NCI-H345 (cell line): ENCODE data around the gene CSAD.

Experiments
- DNase-seq: peaks from one replicate; lab custom pipeline; 2025; lab: John Stamatoyannopoulos, UW

CSAD gene, protein sequence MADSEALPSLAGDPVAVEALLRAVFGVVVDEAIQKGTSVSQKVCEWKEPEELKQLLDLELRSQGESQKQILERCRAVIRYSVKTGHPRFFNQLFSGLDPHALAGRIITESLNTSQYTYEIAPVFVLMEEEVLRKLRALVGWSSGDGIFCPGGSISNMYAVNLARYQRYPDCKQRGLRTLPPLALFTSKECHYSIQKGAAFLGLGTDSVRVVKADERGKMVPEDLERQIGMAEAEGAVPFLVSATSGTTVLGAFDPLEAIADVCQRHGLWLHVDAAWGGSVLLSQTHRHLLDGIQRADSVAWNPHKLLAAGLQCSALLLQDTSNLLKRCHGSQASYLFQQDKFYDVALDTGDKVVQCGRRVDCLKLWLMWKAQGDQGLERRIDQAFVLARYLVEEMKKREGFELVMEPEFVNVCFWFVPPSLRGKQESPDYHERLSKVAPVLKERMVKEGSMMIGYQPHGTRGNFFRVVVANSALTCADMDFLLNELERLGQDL

GRCh38 chr12:53180220-53180930 is at the start of gene CSAD, which contains the start of gene ZNF740:
Gene CSAD, minus strand, starts transcription at chr12:53180925. Its CDS starts 7,455 bp downstream, at chr12:53173470.
Gene ZNF740, plus strand, starts transcription at chr12:53180722. Its CDS starts 1,262 bp downstream, at chr12:53181984.
- peak; percentile 99 for DNase-seq

- peak; percentile 14 for DNase-seq
Measured at GRCh38 chr12:53230108-53230845, 49.6 kb upstream of the CSAD start.

GRCh38 chr12:53229454-53229853 is 48.7 kb upstream of the CSAD start:
- no peak for DNase-seq

DNA sequence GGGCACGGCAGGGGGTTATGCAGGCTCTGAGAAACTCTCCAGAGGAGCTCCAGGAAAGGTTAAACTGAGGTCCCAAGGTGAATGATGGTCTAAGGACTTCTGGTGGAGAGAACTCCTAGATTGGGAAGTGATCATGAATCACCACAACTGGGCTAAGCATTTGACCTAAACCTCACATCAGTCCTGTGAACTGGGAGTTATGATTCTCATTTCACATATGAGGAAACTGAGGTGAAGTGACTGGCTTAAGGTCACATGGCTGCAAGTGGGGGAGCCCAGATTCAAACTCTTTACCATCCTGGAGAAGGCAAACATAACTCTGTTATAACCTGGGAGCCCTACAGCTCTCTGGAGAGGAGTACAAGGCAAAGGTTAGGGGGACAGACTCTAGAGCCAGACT is 47.1 kb upstream of the CSAD start:
- no peak for DNase-seq

DNA sequence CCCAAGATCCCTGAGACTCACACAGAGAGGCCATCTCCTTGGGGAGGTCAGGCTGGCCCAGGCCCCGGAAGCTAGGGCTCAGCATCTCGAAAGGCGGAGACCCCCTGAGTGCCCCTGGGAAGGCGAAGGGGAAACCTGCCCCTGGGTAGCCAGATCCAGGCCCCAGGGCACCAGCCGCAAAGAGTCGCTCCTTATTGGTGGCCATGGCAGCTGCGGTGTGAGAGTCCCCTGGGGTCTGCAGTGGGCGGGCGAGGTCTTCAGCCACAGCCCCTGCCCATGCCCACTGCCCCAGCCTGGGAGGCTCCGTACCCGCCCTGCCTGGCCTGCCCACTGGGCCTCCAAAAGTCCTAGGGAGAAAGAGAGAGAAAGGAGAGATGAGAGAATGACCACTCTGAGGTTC is 46.6 kb upstream of the CSAD start:
- no peak for DNase-seq

GRCh38 chr12:53226815-53227214 is 46.1 kb upstream of the CSAD start:
- no peak for DNase-seq

GRCh38 chr12:53225635-53226424 is 45.1 kb upstream of the CSAD start:
- no peak for DNase-seq

DNA sequence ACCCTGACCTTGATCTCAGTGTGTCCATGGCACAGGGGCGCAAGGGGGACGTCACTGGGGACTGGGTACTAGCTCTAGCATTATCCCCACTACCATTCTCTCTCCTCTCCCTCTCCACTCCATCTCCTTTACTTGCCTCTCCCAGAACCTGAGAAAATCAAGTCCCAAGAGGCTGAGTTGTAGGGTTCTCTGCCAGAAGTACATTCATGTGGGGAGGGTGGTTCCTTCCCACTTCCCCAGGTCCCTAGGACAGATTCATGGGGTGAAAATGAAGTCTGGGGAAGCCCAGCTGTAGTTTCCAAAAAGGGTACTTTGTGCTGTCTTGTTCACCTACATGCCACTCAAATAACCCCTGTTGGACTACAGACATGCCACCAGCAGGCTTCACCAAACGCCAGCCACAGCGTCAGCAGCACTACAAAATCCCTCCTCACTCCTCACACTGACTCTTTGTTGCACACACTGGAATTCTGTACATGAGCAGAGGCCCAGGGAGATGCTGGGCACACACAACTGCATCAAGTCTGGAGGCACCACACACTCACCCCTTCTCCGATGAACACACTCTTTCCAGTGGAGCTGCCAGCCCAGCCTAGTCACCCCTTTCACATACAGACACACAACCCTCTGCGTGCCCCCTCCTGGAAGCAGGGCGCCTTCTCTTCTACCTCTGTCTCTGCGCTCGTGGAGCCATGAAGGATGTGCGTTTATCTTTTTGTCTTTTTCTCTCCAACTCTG is 44.3 kb upstream of the CSAD start:
- no peak for DNase-seq

- DNase-seq = no peak
Measured at GRCh38 chr12:53224061-53224896, 43.6 kb upstream of the CSAD start.

- no peak for DNase-seq
Measured at GRCh38 chr12:53223389-53224060, 42.8 kb upstream of the CSAD start.

DNA sequence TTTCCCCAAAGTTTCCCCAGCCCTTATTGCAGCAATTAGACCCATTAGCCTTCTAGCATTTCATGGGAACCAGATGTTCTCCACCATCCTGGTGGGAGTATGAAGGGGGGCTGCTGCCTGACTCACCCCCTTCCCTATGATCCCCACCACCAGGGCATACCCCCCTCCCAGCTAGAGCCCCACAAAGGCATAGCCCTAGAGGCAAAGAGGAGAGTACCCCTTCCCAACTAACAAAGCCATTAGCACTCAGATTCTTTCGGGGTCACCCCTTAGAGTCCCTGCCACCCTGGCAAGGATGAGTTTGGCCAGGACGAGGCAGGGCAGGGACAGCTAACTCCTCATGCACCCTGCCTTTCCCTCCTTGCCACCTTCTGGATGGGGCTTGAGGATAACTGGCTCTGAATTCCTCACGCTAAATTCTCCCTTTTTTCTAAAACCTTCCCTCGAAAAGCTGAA is 42.1 kb upstream of the CSAD start:
- no peak for DNase-seq

DNA sequence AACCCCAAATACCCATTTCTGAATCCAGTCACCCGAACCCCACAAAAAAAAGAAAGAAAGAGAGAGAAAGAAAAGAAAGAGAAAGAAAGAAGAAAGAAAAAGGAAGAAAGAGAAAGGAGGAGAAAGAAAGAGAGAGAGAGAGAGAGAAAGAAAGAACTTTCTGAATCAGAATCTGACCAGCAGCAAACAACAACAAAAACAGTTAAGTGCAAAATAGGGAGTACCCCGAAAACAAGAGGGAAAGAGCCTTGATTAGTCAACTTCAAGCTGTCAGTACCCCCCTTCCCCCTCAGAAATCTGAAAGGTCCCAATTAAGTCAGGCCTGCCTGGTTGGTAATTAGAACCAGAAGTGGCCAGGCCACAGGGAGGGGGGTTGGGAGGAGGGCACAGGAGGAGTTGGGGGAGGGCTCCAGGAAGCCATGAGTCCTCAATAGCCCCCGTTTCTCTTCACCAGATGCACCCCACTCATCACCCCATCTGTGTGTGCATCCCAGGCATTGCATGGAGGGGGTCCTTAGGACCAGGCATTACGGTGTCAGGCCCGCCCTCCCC is 41.5 kb upstream of the CSAD start:
- no peak for DNase-seq

DNA sequence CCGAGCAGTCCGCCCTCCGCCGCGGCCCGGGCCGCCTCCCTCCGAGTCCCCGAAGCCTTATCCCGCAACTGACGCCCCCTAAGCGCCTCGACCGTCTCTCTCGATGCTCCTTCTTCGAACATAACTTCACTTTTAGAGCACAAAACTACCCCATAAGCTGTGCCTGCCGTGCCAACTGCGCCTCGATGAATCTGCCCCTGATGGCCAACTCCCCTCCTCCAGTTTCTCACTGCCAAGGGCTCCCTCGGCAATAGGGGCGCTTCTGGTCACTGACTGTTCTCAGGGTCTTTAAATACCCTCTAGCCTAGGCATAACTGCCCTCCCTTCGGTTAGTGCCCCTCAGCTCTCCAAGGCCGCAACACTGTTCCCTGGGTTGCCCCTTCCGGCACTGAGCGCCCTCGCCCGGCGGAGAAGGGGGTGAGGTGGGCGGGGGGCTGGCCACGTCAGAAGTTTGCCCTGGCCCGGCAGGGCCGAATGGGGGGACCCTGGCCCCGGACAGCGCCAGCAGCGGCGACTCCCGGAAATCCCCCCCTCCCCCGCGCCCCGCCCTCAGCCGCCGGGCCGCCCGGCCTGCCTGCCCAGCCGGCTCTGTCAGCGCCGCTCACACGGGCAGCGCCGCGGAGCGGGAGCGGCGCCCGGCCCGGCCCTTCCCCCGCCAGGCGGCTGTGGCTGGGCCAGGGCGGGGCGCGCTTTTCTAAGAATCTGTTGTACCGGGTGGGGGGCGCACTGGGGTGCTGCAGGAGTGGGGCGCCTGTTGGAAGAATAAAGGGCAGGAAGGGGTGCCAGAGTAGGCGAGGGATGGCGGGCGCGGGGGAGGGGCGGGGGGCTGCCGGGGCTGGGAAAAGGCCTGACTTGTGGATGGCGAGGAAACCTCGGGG is 40.7 kb upstream of the CSAD start:
- DNase-seq = peak; percentile 55

- DNase-seq = peak; percentile 86
Measured at GRCh38 chr12:53220694-53221202, 40.0 kb upstream of the CSAD start.

GRCh38 chr12:53219956-53220693 is 39.4 kb upstream of the CSAD start:
- peak; percentile 63 for DNase-seq

- DNase-seq = no peak
Measured at GRCh38 chr12:53219292-53219955, 38.7 kb upstream of the CSAD start.
